HepG2 (cell line): ENCODE measurements around the gene SEMA3G. TPM values are rescaled to one million over a fixed set of nuclear protein-coding genes. Genes with fewer than 3 reads are reported as not detected.

ENCODE experiments used
- ATAC-seq: fragments of 200-7000 bp; cut with Tn5 transposase; 3 replicates; pipeline ENCODE4 v1.9.1; 2020; ENCODE audit warnings: mild to moderate bottlenecking, moderate library complexity
- BruUV-seq: library from RNA; stranded (reverse); fragments of 400-500 nt; replicated peaks from 2 replicates; lab custom pipeline; 2021; lab: Mats Ljungman, UMichigan
- CTCF ChIA-PET: fragments of 300-600 bp; formaldehyde crosslinking; extraction: SDS; loops from one replicate; lab custom pipeline; 2021; ENCODE audit warnings: low total read pairs, inconsistent platforms, low intra/inter-chr PET ratio; lab: Yijun Ruan, JAX
- POLR2A ChIA-PET: fragments of 350-600 bp; sonication (Branson Sonifier 250); formaldehyde crosslinking; loops from one replicate; lab custom pipeline; 2020; ENCODE audit warnings: antibody characterized with exemption, inconsistent platforms; lab: Yijun Ruan, JAX
- DNase-seq: peaks from one replicate; pipeline ENCODE4 v3.0.0-alpha.2; 2015; ENCODE audit warnings: low spot score
- FAIRE-seq: peaks from 3 replicates; lab custom pipeline; 2011; peaks lifted over from hg19 to GRCh38; lab: Jason Lieb, UNC
- H2AFZ ChIP-seq: one replicate; pipeline ENCODE4 v1.6.1; 2011; ENCODE audit warnings: low read length, inconsistent platforms
- H3K27ac ChIP-seq: fragments of 300-600 bp; 3 replicates; pipeline ENCODE4 v1.8.0; 2011; ENCODE audit warnings: mixed run types, mild to moderate bottlenecking, mixed read lengths, low read length, inconsistent platforms; ENCODE audit not compliant: insufficient read depth; ENCODE audit errors: extremely low read length
- H3K27me3 ChIP-seq, 2 experiments: fragments of 200-600 bp in 1 of 2; 2 replicates in 1 of 2; 3 replicates in 1 of 2; pipeline versions ENCODE4 v1.6.0 to v1.8.0; 2011; ENCODE audit warnings: low read length in 2 of 2, mild to moderate bottlenecking in 2 of 2, moderate library complexity in 2 of 2, inconsistent platforms in 1 of 2; ENCODE audit not compliant: insufficient read depth in 2 of 2, control insufficient read depth in 1 of 2
- H3K36me3 ChIP-seq, 2 experiments: fragments of 200-600 bp in 1 of 2; replicated peaks in 1 of 2; 2 replicates in 1 of 2; 3 replicates in 1 of 2; pipeline versions ENCODE4 v1.5.1 to v1.8.0; 2011; ENCODE audit warnings: low read length in 2 of 2, inconsistent platforms in 1 of 2; ENCODE audit not compliant: insufficient read depth in 2 of 2, control insufficient read depth in 1 of 2
- H3K4me1 ChIP-seq: 2 replicates; pipeline ENCODE4 v1.5.1; 2012; ENCODE audit warnings: low read length, inconsistent platforms; ENCODE audit not compliant: insufficient read depth
- H3K4me2 ChIP-seq: 2 replicates; pipeline ENCODE4 v1.6.0; 2011; ENCODE audit warnings: low read depth, low read length, inconsistent platforms
- H3K4me3 ChIP-seq, 3 experiments: fragments of 200-600 bp in 1 of 3; sonication (generic), shearing (Covaris generic) in 1 of 3; replicated peaks in 1 of 3; 2 replicates each; pipeline ENCODE4 v1.5.1; 2011 to 2016; ENCODE audit warnings: low read length in 3 of 3, inconsistent platforms in 2 of 3, low read depth in 2 of 3, mild to moderate bottlenecking in 2 of 3, control low read depth in 1 of 3, mixed read lengths in 1 of 3; ENCODE audit not compliant: insufficient read depth in 1 of 3
- H3K79me2 ChIP-seq: one replicate; pipeline ENCODE4 v1.6.1; 2011; ENCODE audit warnings: low read length, inconsistent platforms; ENCODE audit not compliant: insufficient read depth
- H3K9ac ChIP-seq: 2 replicates; pipeline ENCODE4 v1.6.0; 2011; ENCODE audit warnings: mild to moderate bottlenecking, low read depth, low read length, inconsistent platforms; ENCODE audit not compliant: insufficient read depth
- H3K9me3 ChIP-seq: 2 replicates; pipeline ENCODE4 v1.5.1; 2012; ENCODE audit warnings: mild to moderate bottlenecking, low read length
- H4K20me1 ChIP-seq: 2 replicates; pipeline ENCODE4 v1.6.0; 2011; ENCODE audit warnings: inconsistent platforms, mild to moderate bottlenecking, low read length, moderate library complexity; ENCODE audit not compliant: insufficient read depth
- FOXM1 ChIP-seq: sonication (generic); formaldehyde crosslinking; IDR thresholded peaks from 2 replicates; pipeline ENCODE4 v1.5.0; 2020; ENCODE audit warnings: missing genetic modification reagents
- SIN3A ChIP-seq: IDR thresholded peaks from 2 replicates; pipeline ENCODE4 v1.6.1; 2011; ENCODE audit warnings: low read depth, mild to moderate bottlenecking, control low read depth, low read length, borderline replicate concordance
- SYNCRIP ChIP-seq: fragments of 200-400 bp; formaldehyde crosslinking; IDR thresholded peaks from 2 replicates; pipeline ENCODE4 v1.6.1; 2018; ENCODE audit warnings: mild to moderate bottlenecking, low read depth, low read length; ENCODE audit not compliant: insufficient read depth
- ZNF180 ChIP-seq: sonication (generic); formaldehyde crosslinking; IDR thresholded peaks from 2 replicates; pipeline ENCODE4 v1.4.0; 2020; ENCODE audit warnings: low read depth, missing genetic modification reagents, borderline replicate concordance
- ZNF501 ChIP-seq: sonication (generic); formaldehyde crosslinking; IDR thresholded peaks from 2 replicates; pipeline ENCODE4 v1.5.1; 2020; ENCODE audit warnings: mild to moderate bottlenecking, moderate library complexity, missing genetic modification reagents
- ZNF747 ChIP-seq: sonication (generic); formaldehyde crosslinking; IDR thresholded peaks from 2 replicates; pipeline ENCODE4 v1.8.1; 2023; ENCODE audit warnings: missing genetic modification reagents, mild to moderate bottlenecking, borderline replicate concordance
- ZNF766 ChIP-seq: sonication (generic); formaldehyde crosslinking; IDR thresholded peaks from 2 replicates; pipeline ENCODE4 v1.5.0; 2020; ENCODE audit warnings: missing genetic modification reagents, borderline replicate concordance
- ZNF773 ChIP-seq: sonication (generic); formaldehyde crosslinking; IDR thresholded peaks from 2 replicates; pipeline ENCODE4 v1.4.0; 2020; ENCODE audit warnings: missing genetic modification reagents, borderline replicate concordance
- WGBS: methylation state at CpG from one replicate; pipeline ENCODE4 v1.1.6; 2017; ENCODE audit warnings: low lambda C conversion rate; 5-methylcytosine and 5-hydroxymethylcytosine counted together
- in situ Hi-C: cut with HindIII; loops from 2 replicates; pipeline ENCODE4 v1.10.0; 2017; ENCODE audit warnings: low pct_unique_long_range_greater_than_20kb; ENCODE audit not compliant: extremely low pct_ligation_motif_present
- intact Hi-C: fragments of 100-400 bp; cut with micrococcal nuclease; formaldehyde crosslinking; loops from one replicate; pipeline ENCODE4 v1.10.0; 2022; ENCODE audit not compliant: unreplicated experiment
- polyA plus RNA-seq, 8 experiments: library from polyadenylated mRNA; depleted of rRNA in 3 of 8; stranded (reverse) in 7 of 8; unstranded in 1 of 8; fragments of >200 nt; fragmentation: Illumina TruSeq in 4 of 8; extraction: Trizol in 4 of 8; gene quantifications; 2 replicates each; pipeline versions ENCODE4 v1.2.1 to v1.2.3, GENCODE V29; 2011 to 2016; ENCODE audit warnings: low read depth in 4 of 8, missing spikeins in 1 of 8, mixed read lengths in 1 of 8; ENCODE audit not compliant: insufficient read depth in 1 of 8
- total RNA-seq, 5 experiments: library from RNA; depleted of rRNA; stranded (reverse); fragments of >200 nt; fragmentation: Illumina TruSeq; extraction: Trizol; gene quantifications; 2 replicates each; pipeline ENCODE4 v1.2.3, GENCODE V29; 2016; ENCODE audit warnings: low read depth in 1 of 5
- TF ChIP-seq, protein P1 (sequence below): sonication (generic); formaldehyde crosslinking; IDR thresholded peaks from 2 replicates; pipeline ENCODE4 v1.9.0; 2021; ENCODE audit warnings: mild to moderate bottlenecking, missing genetic modification reagents

The SEMA3G gene
- total and polyA plus RNA-seq, 2 of the 13 experiments (the other 11 are each of a cell fraction or from before 2014, with no cell fraction given), result 6.1 to 8.3 TPM

DNA sequence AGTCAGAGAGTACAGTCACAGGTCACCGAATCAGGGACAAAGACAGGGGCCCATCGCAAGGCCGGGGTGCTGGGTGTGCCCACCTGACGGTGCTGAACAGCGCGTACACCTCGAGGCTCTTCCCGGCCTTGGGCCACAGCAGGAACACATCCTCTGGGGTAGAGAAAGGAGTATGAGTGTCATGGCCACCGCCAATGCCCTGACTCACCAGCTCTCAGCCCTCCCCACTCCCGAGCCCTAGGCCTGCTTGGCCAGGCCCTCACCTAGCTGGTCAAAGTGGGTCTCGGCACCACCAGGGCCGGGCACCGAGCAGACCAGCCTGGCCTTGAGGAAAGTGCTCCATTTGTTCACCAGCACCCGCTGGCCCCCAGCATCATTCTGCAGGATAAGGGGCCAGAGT lies 4.2 kb downstream of the SEMA3G start (continued):
- TF ChIP-seq, protein P1, sequence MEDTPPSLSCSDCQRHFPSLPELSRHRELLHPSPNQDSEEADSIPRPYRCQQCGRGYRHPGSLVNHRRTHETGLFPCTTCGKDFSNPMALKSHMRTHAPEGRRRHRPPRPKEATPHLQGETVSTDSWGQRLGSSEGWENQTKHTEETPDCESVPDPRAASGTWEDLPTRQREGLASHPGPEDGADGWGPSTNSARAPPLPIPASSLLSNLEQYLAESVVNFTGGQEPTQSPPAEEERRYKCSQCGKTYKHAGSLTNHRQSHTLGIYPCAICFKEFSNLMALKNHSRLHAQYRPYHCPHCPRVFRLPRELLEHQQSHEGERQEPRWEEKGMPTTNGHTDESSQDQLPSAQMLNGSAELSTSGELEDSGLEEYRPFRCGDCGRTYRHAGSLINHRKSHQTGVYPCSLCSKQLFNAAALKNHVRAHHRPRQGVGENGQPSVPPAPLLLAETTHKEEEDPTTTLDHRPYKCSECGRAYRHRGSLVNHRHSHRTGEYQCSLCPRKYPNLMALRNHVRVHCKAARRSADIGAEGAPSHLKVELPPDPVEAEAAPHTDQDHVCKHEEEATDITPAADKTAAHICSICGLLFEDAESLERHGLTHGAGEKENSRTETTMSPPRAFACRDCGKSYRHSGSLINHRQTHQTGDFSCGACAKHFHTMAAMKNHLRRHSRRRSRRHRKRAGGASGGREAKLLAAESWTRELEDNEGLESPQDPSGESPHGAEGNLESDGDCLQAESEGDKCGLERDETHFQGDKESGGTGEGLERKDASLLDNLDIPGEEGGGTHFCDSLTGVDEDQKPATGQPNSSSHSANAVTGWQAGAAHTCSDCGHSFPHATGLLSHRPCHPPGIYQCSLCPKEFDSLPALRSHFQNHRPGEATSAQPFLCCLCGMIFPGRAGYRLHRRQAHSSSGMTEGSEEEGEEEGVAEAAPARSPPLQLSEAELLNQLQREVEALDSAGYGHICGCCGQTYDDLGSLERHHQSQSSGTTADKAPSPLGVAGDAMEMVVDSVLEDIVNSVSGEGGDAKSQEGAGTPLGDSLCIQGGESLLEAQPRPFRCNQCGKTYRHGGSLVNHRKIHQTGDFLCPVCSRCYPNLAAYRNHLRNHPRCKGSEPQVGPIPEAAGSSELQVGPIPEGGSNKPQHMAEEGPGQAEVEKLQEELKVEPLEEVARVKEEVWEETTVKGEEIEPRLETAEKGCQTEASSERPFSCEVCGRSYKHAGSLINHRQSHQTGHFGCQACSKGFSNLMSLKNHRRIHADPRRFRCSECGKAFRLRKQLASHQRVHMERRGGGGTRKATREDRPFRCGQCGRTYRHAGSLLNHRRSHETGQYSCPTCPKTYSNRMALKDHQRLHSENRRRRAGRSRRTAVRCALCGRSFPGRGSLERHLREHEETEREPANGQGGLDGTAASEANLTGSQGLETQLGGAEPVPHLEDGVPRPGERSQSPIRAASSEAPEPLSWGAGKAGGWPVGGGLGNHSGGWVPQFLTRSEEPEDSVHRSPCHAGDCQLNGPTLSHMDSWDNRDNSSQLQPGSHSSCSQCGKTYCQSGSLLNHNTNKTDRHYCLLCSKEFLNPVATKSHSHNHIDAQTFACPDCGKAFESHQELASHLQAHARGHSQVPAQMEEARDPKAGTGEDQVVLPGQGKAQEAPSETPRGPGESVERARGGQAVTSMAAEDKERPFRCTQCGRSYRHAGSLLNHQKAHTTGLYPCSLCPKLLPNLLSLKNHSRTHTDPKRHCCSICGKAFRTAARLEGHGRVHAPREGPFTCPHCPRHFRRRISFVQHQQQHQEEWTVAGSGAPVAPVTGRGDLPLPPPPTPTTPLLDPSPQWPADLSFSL (CRISPR knock-in tag), result no peak
- no peak for TF ChIP-seq ZNF180 (CRISPR knock-in tag)
- no peak for TF ChIP-seq SYNCRIP
- TF ChIP-seq FOXM1 (CRISPR knock-in tag), result no peak
- TF ChIP-seq, all 625 proteins: peak for 0

DNA sequence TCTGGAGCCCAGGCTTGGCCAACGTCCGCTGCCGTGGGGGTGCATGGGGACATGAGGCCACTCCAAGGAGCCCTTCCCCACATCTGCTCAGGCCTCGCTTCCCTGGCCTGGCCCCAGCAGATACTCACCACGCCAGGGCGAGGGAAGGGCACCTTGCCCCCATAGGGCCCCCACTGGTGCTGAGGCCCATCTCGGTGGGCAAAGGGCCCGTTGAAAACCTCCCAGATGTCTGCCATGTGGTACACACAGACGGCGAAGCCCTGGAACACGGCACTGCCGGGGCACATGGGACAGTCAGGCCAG lies 4.7 kb downstream of the SEMA3G start:
- Histone ChIP-seq H2AFZ (no peak overlapping the region), H3K4me3 (no peak overlapping the region), H3K27ac (no peak overlapping the region), H3K9me3 (no peaks in the 10 kb centered on the region), H3K27me3 (no peaks in the 10 kb centered on the region), H3K9ac (no peak overlapping the region), H3K79me2 (no peaks in the 10 kb centered on the region), H3K36me3 (peaks cover 3 to 7% of the 10 kb centered on the region in 2 experiments; a peak in 2 of 5 replicates), H3K4me2 (no peak overlapping the region), H4K20me1 (no peaks in the 10 kb centered on the region), H3K4me1 (peaks cover 29% of the 10 kb centered on the region)
- ChIA-PET CTCF (no interaction called here), POLR2A (no interaction called here)
- in situ Hi-C loops, result no loop called here
- 98% methylated on average over 9 of the region's 12 CpGs for whole genome bisulfite sequencing
- no TSS peak for BruUV-seq
- TF ChIP-seq ZNF501 (CRISPR knock-in tag), result no peak
- no peak for TF ChIP-seq SIN3A
- TF ChIP-seq ZNF773, result no peak
- TF ChIP-seq ZNF747 (CRISPR knock-in tag), result no peak
- TF ChIP-seq ZNF766 (CRISPR knock-in tag), result no peak
- DNase-seq (no peak), ATAC-seq (no peak), FAIRE-seq (no peak)
- intact Hi-C loops, result no loop called here
